GM23248 (cell line): ENCODE data around the gene KCTD5. TPM values are rescaled to one million over a fixed set of nuclear protein-coding genes. Genes with fewer than 3 reads are reported as not detected.
"Not testable (repeated sequence)": the region's sequence is repeated elsewhere in the genome, so short reads cannot be mapped to it uniquely, and the experiment has no call there.

ENCODE experiments used
- DNase-seq: peaks from one replicate; pipeline ENCODE4 v3.0.0-alpha.2; 2015
- H2AFZ ChIP-seq: fragments of 200-600 bp; sonication (generic); 2 replicates; pipeline ENCODE4 v1.6.1; 2016; ENCODE audit warnings: antibody characterized with exemption
- H3F3A ChIP-seq: fragments of 200-600 bp; sonication (generic); 2 replicates; pipeline ENCODE4 v1.6.1; 2016; ENCODE audit warnings: mild to moderate bottlenecking, antibody characterized with exemption, mixed run types; ENCODE audit not compliant: insufficient read depth
- H3K27ac ChIP-seq: fragments of 200-600 bp; sonication (generic); 2 replicates; pipeline ENCODE4 v1.5.1; 2016; ENCODE audit warnings: mild to moderate bottlenecking
- H3K27me3 ChIP-seq: fragments of 200-600 bp; sonication (generic); replicated peaks from 2 replicates; pipeline ENCODE4 v1.6.1; 2016; ENCODE audit warnings: mild to moderate bottlenecking; ENCODE audit not compliant: insufficient read depth
- H3K36me3 ChIP-seq: fragments of 200-600 bp; sonication (generic); 2 replicates; pipeline ENCODE4 v1.6.1; 2016; ENCODE audit warnings: low read depth, mild to moderate bottlenecking
- H3K4me1 ChIP-seq: fragments of 200-600 bp; sonication (generic); 2 replicates; pipeline ENCODE4 v1.6.1; 2016; ENCODE audit warnings: mild to moderate bottlenecking; ENCODE audit not compliant: insufficient read depth
- H3K4me2 ChIP-seq: fragments of 200-600 bp; sonication (generic); one replicate; pipeline ENCODE4 v1.6.1; 2016; ENCODE audit warnings: mild to moderate bottlenecking; ENCODE audit not compliant: unreplicated experiment
- H3K4me3 ChIP-seq: fragments of 200-600 bp; sonication (generic); 2 replicates; pipeline ENCODE4 v1.5.1; 2016; ENCODE audit warnings: mild to moderate bottlenecking
- H3K79me2 ChIP-seq: fragments of 200-600 bp; sonication (generic); 2 replicates; pipeline ENCODE4 v1.6.1; 2016; ENCODE audit warnings: mild to moderate bottlenecking; ENCODE audit not compliant: insufficient read depth
- H3K9ac ChIP-seq: fragments of 200-600 bp; sonication (generic); 2 replicates; pipeline ENCODE4 v1.6.1; 2016; ENCODE audit warnings: mild to moderate bottlenecking
- H3K9me2 ChIP-seq: fragments of 200-600 bp; sonication (generic); 2 replicates; pipeline ENCODE4 v1.6.1; 2016; ENCODE audit warnings: mixed run types, mild to moderate bottlenecking, moderate library complexity; ENCODE audit not compliant: insufficient read depth
- H3K9me3 ChIP-seq: fragments of 200-600 bp; sonication (generic); one replicate; pipeline ENCODE4 v1.6.1; 2017; ENCODE audit warnings: low read depth
- H4K20me1 ChIP-seq: fragments of 200-600 bp; sonication (generic); 2 replicates; pipeline ENCODE4 v1.6.0; 2016; ENCODE audit not compliant: insufficient read depth
- EZH2 ChIP-seq: fragments of 200-600 bp; sonication (generic); IDR thresholded peaks from 2 replicates; pipeline ENCODE4 v1.6.1; 2018; ENCODE audit warnings: antibody characterized with exemption, mild to moderate bottlenecking; ENCODE audit not compliant: insufficient read depth, poor library complexity, severe bottlenecking
- EZH2phosphoT487 ChIP-seq: fragments of 200-600 bp; sonication (generic); IDR thresholded peaks from 2 replicates; pipeline ENCODE4 v1.6.1; 2018; ENCODE audit warnings: antibody characterized with exemption, moderate library complexity, mild to moderate bottlenecking, low read depth; ENCODE audit not compliant: insufficient read depth
- WGBS, 2 experiments: methylation state at CpG; one replicate each; pipeline ENCODE4 v1.1.6; 2015 to 2017; ENCODE audit warnings: low lambda C conversion rate in 2 of 2, low coverage in 1 of 2; ENCODE audit errors: missing lambda C conversion rate in 2 of 2; 5-methylcytosine and 5-hydroxymethylcytosine counted together
- in situ Hi-C: fragments of 300-500 bp; cut with MboI; formaldehyde crosslinking; loops from 2 replicates; pipeline ENCODE4 v1.15.0; 2020
- polyA plus RNA-seq: library from polyadenylated mRNA; unstranded; fragments of >200 nt; fragmentation: Nextera tagmentation; extraction: Ambion mirVana; gene quantifications from 2 replicates; pipeline ENCODE4 v1.2.1, GENCODE V29; 2016
- total RNA-seq: library from RNA; depleted of rRNA; stranded (reverse); fragments of >200 nt; shearing (Covaris generic); gene quantifications from 2 replicates; pipeline ENCODE4 v1.2.3, GENCODE V29; 2014

The KCTD5 gene
- total and polyA plus RNA-seq, 2 experiments from 2014 or later: 33.2 to 38.3 TPM

- no peaks in the 10 kb centered on the region for H3K9me3 ChIP-seq
- no peak overlapping the region for H2AFZ ChIP-seq
- TF ChIP-seq EZH2 (no peak), EZH2phosphoT487 (no peak)
- peaks cover 8% of the 10 kb centered on the region for H3K4me1 ChIP-seq
- H3K9ac ChIP-seq: peak overlapping the region; percentile 74
- 71 to 74% methylated on average over 13 of the region's 13 CpGs for WGBS, 2 experiments
- H3K4me3 ChIP-seq: peak overlapping the region; percentile 78
- H3K27ac ChIP-seq: no peak overlapping the region; the same call in 1 of the 2 replicates
- in situ Hi-C loops: no loop called here
- H3K9me2 ChIP-seq: no peaks in the 10 kb centered on the region
- H3K36me3 ChIP-seq: peaks cover 3% of the 10 kb centered on the region; the same call in 1 of the 2 replicates
- H3K27me3 ChIP-seq: no peaks in the 10 kb centered on the region
- peak overlapping the region; percentile 93 for H3K4me2 ChIP-seq
- H3K79me2 ChIP-seq: peaks cover 30% of the 10 kb centered on the region
- H3F3A ChIP-seq: peaks cover 5% of the 10 kb centered on the region
- no peak for DNase-seq
- no peaks in the 10 kb centered on the region for H4K20me1 ChIP-seq
Measured at GRCh38 chr16:2671741-2672140, 10.6 kb upstream of the KCTD5 start.

- no peaks in the 10 kb centered on the region for H3K9me2 ChIP-seq
- H3K79me2 ChIP-seq: peaks cover 30% of the 10 kb centered on the region
- H3K9ac ChIP-seq: peak overlapping the region; percentile 74
- DNase-seq: peak; percentile 97
- H3K4me1 ChIP-seq: peaks cover 8% of the 10 kb centered on the region
- peak overlapping the region; percentile 69 for H3K27ac ChIP-seq
- H3K27me3 ChIP-seq: no peaks in the 10 kb centered on the region
- peak overlapping the region; percentile 78 for H3K4me3 ChIP-seq
- H2AFZ ChIP-seq: peak overlapping the region; percentile 84
- H3K9me3 ChIP-seq: no peaks in the 10 kb centered on the region
- WGBS, 2 experiments: 1% methylated on average over 49 to 100 of the region's 107 CpGs
- H4K20me1 ChIP-seq: no peaks in the 10 kb centered on the region
- TF ChIP-seq EZH2 (no peak), EZH2phosphoT487 (no peak)
- peak overlapping the region; percentile 66 for H3K4me2 ChIP-seq
- H3K36me3 ChIP-seq: peaks cover 3% of the 10 kb centered on the region; the same call in 1 of the 2 replicates
- in situ Hi-C loops: no loop called here
- peaks cover 5% of the 10 kb centered on the region for H3F3A ChIP-seq
Measured at GRCh38 chr16:2673066-2673999, 9.0 kb upstream of the KCTD5 start.

- H2AFZ ChIP-seq: no peak overlapping the region
- no peaks in the 10 kb centered on the region for H3K9me3 ChIP-seq
- no peak overlapping the region for H3K27ac ChIP-seq
- no peaks in the 10 kb centered on the region for H3K9me2 ChIP-seq
- peaks cover 5% of the 10 kb centered on the region for H3F3A ChIP-seq
- H3K27me3 ChIP-seq: no peaks in the 10 kb centered on the region
- 64 to 70% methylated on average over 7 of the region's 7 CpGs for WGBS, 2 experiments
- H3K4me1 ChIP-seq: peaks cover 8% of the 10 kb centered on the region
- H3K4me2 ChIP-seq: no peak overlapping the region
- no peaks in the 10 kb centered on the region for H3K36me3 ChIP-seq
- H3K79me2 ChIP-seq: peaks cover 23% of the 10 kb centered on the region
- H3K4me3 ChIP-seq: no peak overlapping the region
- no peak for DNase-seq
- no peak overlapping the region for H3K9ac ChIP-seq
- in situ Hi-C loops: no loop called here
- H4K20me1 ChIP-seq: no peaks in the 10 kb centered on the region
- TF ChIP-seq EZH2phosphoT487 (no peak), EZH2 (no peak)
Measured at GRCh38 chr16:2675021-2675420, 7.3 kb upstream of the KCTD5 start.

GRCh38 chr16:2675714-2676113 is 6.6 kb upstream of the KCTD5 start:
- Histone ChIP-seq H3K4me2 (no peak overlapping the region), H3K4me1 (peaks cover 9% of the 10 kb centered on the region), H3K27me3 (no peaks in the 10 kb centered on the region), H3K4me3 (no peak overlapping the region), H2AFZ (no peak overlapping the region), H3K27ac (no peak overlapping the region), H3F3A (peaks cover 6% of the 10 kb centered on the region), H3K79me2 (peaks cover 20% of the 10 kb centered on the region), H3K9me2 (no peaks in the 10 kb centered on the region), H3K9me3 (no peaks in the 10 kb centered on the region), H4K20me1 (no peaks in the 10 kb centered on the region), H3K9ac (no peak overlapping the region), H3K36me3 (no peaks in the 10 kb centered on the region)
- no peak for DNase-seq
- in situ Hi-C loops: no loop called here
- 62 to 67% methylated on average over 16 of the region's 16 CpGs for WGBS, 2 experiments
- no peak for TF ChIP-seq EZH2
- TF ChIP-seq EZH2phosphoT487: no peak

- H3K27ac ChIP-seq, H3K9me3 ChIP-seq, H3K27me3 ChIP-seq, in situ Hi-C loops, DNase-seq, H2AFZ ChIP-seq, H3K9me2 ChIP-seq, H4K20me1 ChIP-seq, H3K4me3 ChIP-seq, H3K36me3 ChIP-seq, H3K4me2 ChIP-seq, H3K9ac ChIP-seq: not testable (repeated sequence)
- Histone ChIP-seq H3K4me1 (peaks cover 14% of the 10 kb centered on the region), H3F3A (peaks cover 11% of the 10 kb centered on the region), H3K79me2 (peaks cover 19% of the 10 kb centered on the region)
- 95 to 96% methylated on average over 3 of the region's 3 CpGs for WGBS, 2 experiments
Measured at GRCh38 chr16:2676937-2677336, 5.4 kb upstream of the KCTD5 start.

GRCh38 chr16:2678206-2678965 is 3.9 kb upstream of the KCTD5 start:
- in situ Hi-C loops, H3K4me2 ChIP-seq, DNase-seq, H3K4me3 ChIP-seq, H3K27ac ChIP-seq, H3K36me3 ChIP-seq, H3K27me3 ChIP-seq, H3K4me1 ChIP-seq, H4K20me1 ChIP-seq, H3K9me3 ChIP-seq, H3K9ac ChIP-seq, H3K9me2 ChIP-seq, H2AFZ ChIP-seq: not testable (repeated sequence)
- Histone ChIP-seq H3F3A (peaks cover 11% of the 10 kb centered on the region), H3K79me2 (peaks cover 25% of the 10 kb centered on the region)
- WGBS, 2 experiments: 77 to 86% methylated on average over 9 to 16 of the region's 23 CpGs
